IMR-90 (cell line): Measurements from ENCODE around the gene HAAO. TPM values are rescaled to one million over a fixed set of nuclear protein-coding genes. Genes with fewer than 3 reads are reported as not detected.

Experiments used
- ATAC-seq: fragments of 200-7000 bp; cut with Tn5 transposase; 2 replicates; pipeline ENCODE4 v1.9.1; 2020; ENCODE audit warnings: low read depth, mild to moderate bottlenecking, moderate library complexity
- BruUV-seq: library from RNA; stranded (reverse); fragments of 400-500 nt; replicated peaks from 2 replicates; lab custom pipeline; 2021; lab: Mats Ljungman, UMichigan
- CTCF ChIA-PET: fragments of 300-600 bp; formaldehyde crosslinking; extraction: SDS; loops from one replicate; lab custom pipeline; 2021; ENCODE audit warnings: antibody characterized with exemption; lab: Yijun Ruan, JAX
- POLR2A ChIA-PET: fragments of 300-600 bp; sonication (Branson Sonifier 250); formaldehyde crosslinking; loops from one replicate; lab custom pipeline; 2022; ENCODE audit warnings: antibody characterized with exemption; ENCODE audit not compliant: unreplicated experiment; lab: Charles Lee
- DNase-seq: peaks from one replicate; pipeline ENCODE4 v3.0.0; 2013
- H2AFZ ChIP-seq: replicated peaks from 2 replicates; pipeline ENCODE3; 2013; ENCODE audit warnings: low read length, mild to moderate bottlenecking; ENCODE audit not compliant: poor library complexity
- H2AK5ac ChIP-seq: 2 replicates; pipeline ENCODE4 v1.6.1; 2013; ENCODE audit warnings: low read depth, low read length, inconsistent platforms
- H2AK9ac ChIP-seq: replicated peaks from 2 replicates; pipeline ENCODE3; 2013; ENCODE audit warnings: mild to moderate bottlenecking, low read depth, low read length, moderate library complexity; ENCODE audit not compliant: poor library complexity
- H2BK120ac ChIP-seq: 2 replicates; pipeline ENCODE4 v1.6.1; 2013; ENCODE audit warnings: low read depth, low read length, inconsistent platforms
- H2BK15ac ChIP-seq: 3 replicates; pipeline ENCODE4 v1.6.1; 2013; ENCODE audit warnings: low read depth, low read length, inconsistent platforms
- H2BK20ac ChIP-seq: 2 replicates; pipeline ENCODE4 v1.6.1; 2013; ENCODE audit warnings: low read depth, mild to moderate bottlenecking, inconsistent platforms, low read length, moderate library complexity
- H2BK5ac ChIP-seq: 2 replicates; pipeline ENCODE4 v1.6.1; 2013; ENCODE audit warnings: mild to moderate bottlenecking, low read depth, low read length, inconsistent platforms; ENCODE audit not compliant: poor library complexity, severe bottlenecking
- H3K14ac ChIP-seq: replicated peaks from 2 replicates; pipeline ENCODE4 v1.6.1; 2013; ENCODE audit warnings: low read depth, low read length, inconsistent platforms
- H3K18ac ChIP-seq: 2 replicates; pipeline ENCODE4 v1.6.1; 2013; ENCODE audit warnings: low read depth, low read length, control low read depth
- H3K23ac ChIP-seq: 2 replicates; pipeline ENCODE4 v1.6.1; 2013; ENCODE audit warnings: low read depth, low read length, inconsistent platforms
- H3K27ac ChIP-seq: 2 replicates; pipeline ENCODE4 v1.5.1; 2013; ENCODE audit warnings: mild to moderate bottlenecking, control low read depth, low read length; ENCODE audit not compliant: insufficient read depth
- H3K27me3 ChIP-seq: 2 replicates; pipeline ENCODE4 v1.6.1; 2013; ENCODE audit warnings: low read length; ENCODE audit not compliant: control insufficient read depth, insufficient read depth
- H3K36me3 ChIP-seq: 2 replicates; pipeline ENCODE4 v1.6.1; 2013; ENCODE audit warnings: low read length, mixed read lengths; ENCODE audit not compliant: control insufficient read depth, insufficient read depth
- H3K4ac ChIP-seq: 2 replicates; pipeline ENCODE4 v1.6.1; 2013; ENCODE audit warnings: low read depth, low read length, inconsistent platforms
- H3K4me1 ChIP-seq: 2 replicates; pipeline ENCODE4 v1.6.1; 2013; ENCODE audit warnings: low read length, mixed read lengths; ENCODE audit not compliant: control insufficient read depth, insufficient read depth
- H3K4me2 ChIP-seq: 2 replicates; pipeline ENCODE4 v1.6.1; 2013; ENCODE audit warnings: low read depth, mild to moderate bottlenecking, control low read depth, low read length, moderate library complexity
- H3K4me3 ChIP-seq: 2 replicates; pipeline ENCODE4 v1.5.1; 2013; ENCODE audit warnings: low read depth, mild to moderate bottlenecking, control low read depth, low read length, moderate library complexity; ENCODE audit not compliant: insufficient read depth
- H3K56ac ChIP-seq: 2 replicates; pipeline ENCODE4 v1.6.1; 2013; ENCODE audit warnings: low read length, inconsistent platforms; ENCODE audit not compliant: insufficient read depth; ENCODE audit errors: extremely low read depth
- H3K79me1 ChIP-seq, 2 experiments: 2 replicates each; pipeline ENCODE4 v1.6.1; 2013; ENCODE audit warnings: low read length in 2 of 2, inconsistent platforms in 1 of 2, low read depth in 1 of 2
- H3K9ac ChIP-seq: 2 replicates; pipeline ENCODE4 v1.6.1; 2013; ENCODE audit warnings: low read depth, low read length, control low read depth
- H3K9me1 ChIP-seq: 2 replicates; pipeline ENCODE4 v1.6.1; 2013; ENCODE audit warnings: low read length, inconsistent platforms; ENCODE audit not compliant: insufficient read depth
- H3K9me3 ChIP-seq: 2 replicates; pipeline ENCODE4 v1.6.1; 2013; ENCODE audit warnings: low read length; ENCODE audit not compliant: control insufficient read depth, insufficient read depth
- H4K20me1 ChIP-seq: 2 replicates; pipeline ENCODE4 v1.6.1; 2013; ENCODE audit warnings: low read length, inconsistent platforms; ENCODE audit not compliant: insufficient read depth
- H4K5ac ChIP-seq: 2 replicates; pipeline ENCODE4 v1.6.1; 2013; ENCODE audit warnings: mild to moderate bottlenecking, low read depth, low read length, control low read depth
- H4K8ac ChIP-seq, 2 experiments: 2 replicates each; pipeline ENCODE4 v1.6.1; 2013; ENCODE audit warnings: low read depth in 2 of 2, low read length in 2 of 2, control low read depth in 1 of 2, inconsistent platforms in 1 of 2
- H4K91ac ChIP-seq: 2 replicates; pipeline ENCODE4 v1.6.1; 2013; ENCODE audit warnings: low read depth, low read length, inconsistent platforms; ENCODE audit not compliant: insufficient read depth
- BHLHE40 ChIP-seq: fragments of 150-350 bp; IDR thresholded peaks from 2 replicates; pipeline ENCODE4 v1.6.1; 2016; ENCODE audit warnings: mild to moderate bottlenecking, low read depth, low read length
- FOS ChIP-seq: fragments of 150-350 bp; IDR thresholded peaks from 2 replicates; pipeline ENCODE4 v1.6.1; 2016; ENCODE audit warnings: low read depth, low read length
- RAD21 ChIP-seq: IDR thresholded peaks from 2 replicates; pipeline ENCODE4 v1.6.1; 2012; ENCODE audit warnings: low read length, improper control_type of control experiment
- WGBS, 2 experiments: methylation state at CpG; one replicate each; pipeline versions ENCODE4 v1.1.5 to v1.1.7; 2013; ENCODE audit warnings: missing lambda C conversion rate in 2 of 2; ENCODE audit not compliant: insufficient read length in 1 of 2; ENCODE audit errors: extremely low coverage in 2 of 2; 5-methylcytosine and 5-hydroxymethylcytosine counted together
- dilution Hi-C: fragments of 300-500 bp; cut with HindIII; formaldehyde crosslinking; loops from one replicate; pipeline ENCODE4 v1.14.3; 2018; ENCODE audit warnings: low sequenced_read_pairs; ENCODE audit not compliant: unreplicated experiment
- in situ Hi-C: fragments of 300-500 bp; cut with MboI; formaldehyde crosslinking; loops from 3 replicates; pipeline ENCODE4 v1.14.3; 2019; ENCODE audit warnings: low sequenced_read_pairs, inconsistent platforms, mixed read lengths
- intact Hi-C: fragments of 100-400 bp; cut with micrococcal nuclease; formaldehyde crosslinking; loops from 2 replicates; pipeline ENCODE4 v1.10.0; 2022
- polyA plus RNA-seq, 3 experiments: library from polyadenylated mRNA; depleted of rRNA; stranded (reverse); fragments of >200 nt; gene quantifications; 2 replicates each; pipeline ENCODE4 v1.2.3, GENCODE V29; 2012; ENCODE audit warnings: low replicate concordance in 1 of 3
- total RNA-seq: library from RNA; depleted of rRNA; stranded (reverse); fragments of >200 nt; gene quantifications from 2 replicates; pipeline ENCODE4 v1.2.3, GENCODE V29; 2012
- TF ChIP-seq, protein P1 (sequence below): conservative IDR thresholded peaks from 2 replicates; pipeline ENCODE4 v1.5.1; 2012; ENCODE audit warnings: mild to moderate bottlenecking, low read depth, low read length, improper control_type of control experiment

HAAO gene
- total and polyA plus RNA-seq, 2 of the 4 experiments (the other 2 are of a cell fraction): 0.05 to 0.18 TPM

DNA sequence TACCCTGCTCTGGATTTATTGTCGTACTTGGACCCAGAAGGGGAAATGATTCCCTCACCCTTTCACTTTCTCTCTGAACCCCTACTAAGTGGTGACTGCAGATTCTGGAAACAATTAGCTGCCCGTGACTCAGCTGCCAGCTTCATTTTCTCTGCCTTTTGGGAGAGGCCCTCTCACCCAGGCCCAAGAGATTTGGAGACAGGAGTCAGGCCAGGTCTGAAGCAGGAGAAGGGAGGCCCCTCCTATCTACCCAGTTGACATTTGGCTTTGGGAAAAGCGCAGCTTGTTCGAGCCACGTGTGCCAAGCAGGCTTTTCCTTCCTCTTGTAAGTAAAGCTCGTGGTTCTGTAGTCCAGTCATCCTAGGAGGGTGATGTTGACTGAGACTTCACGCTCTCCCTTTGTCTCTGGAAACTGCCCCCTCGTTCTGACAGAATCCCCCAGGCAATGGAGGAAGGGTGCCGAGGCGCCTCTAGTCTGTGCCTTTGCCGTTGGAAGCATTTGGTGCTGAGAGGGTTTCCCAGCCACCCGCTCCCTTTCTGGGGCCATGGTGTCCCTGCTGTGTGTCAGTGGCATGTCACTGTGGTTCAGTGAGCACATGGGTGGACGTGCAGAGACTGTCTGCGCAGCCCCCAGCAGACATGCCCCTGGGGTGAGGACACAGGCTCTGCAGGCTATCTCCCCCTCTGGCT is 37.0 kb downstream of the HAAO start:
- no CpG with 5 or more reads among the region's 14 CpGs for WGBS, 2 experiments

More for the DNA sequence above, 37.0 kb downstream of the HAAO start:
- H2BK5ac ChIP-seq: no peak overlapping the region
- POLR2A ChIA-PET: no interaction called here
- intact Hi-C loops (no loop called here), in situ Hi-C loops (no loop called here), dilution Hi-C loops (no loop called here)
- H3K36me3 ChIP-seq: peaks cover 3% of the 10 kb centered on the region; the same call in 1 of the 2 replicates
- H3K4me2 ChIP-seq: no peak overlapping the region
- no peak overlapping the region for H3K27ac ChIP-seq
- no peaks in the 10 kb centered on the region for H3K27me3 ChIP-seq
- H3K9me1 ChIP-seq: peaks cover 6% of the 10 kb centered on the region; the same call in 1 of the 2 replicates
- no peak overlapping the region for H3K56ac ChIP-seq
- H3K18ac ChIP-seq: no peak overlapping the region
- no peaks in the 10 kb centered on the region for H4K20me1 ChIP-seq
- ATAC-seq (no peak), DNase-seq (no peak)
- no TSS peak for BruUV-seq
- no peak overlapping the region for H4K91ac ChIP-seq
- H3K4ac ChIP-seq: no peak overlapping the region
- H2BK120ac ChIP-seq: no peak overlapping the region
- no peak overlapping the region for H2BK20ac ChIP-seq
- CTCF ChIA-PET: no interaction called here
- no peak overlapping the region for H4K8ac ChIP-seq
- no peak overlapping the region for H3K14ac ChIP-seq
- H3K4me3 ChIP-seq: no peak overlapping the region
- no peak overlapping the region for H2AK9ac ChIP-seq
- no peaks in the 10 kb centered on the region for H3K9me3 ChIP-seq
- no peak overlapping the region for H3K9ac ChIP-seq
- no peak overlapping the region for H3K23ac ChIP-seq
- no peaks in the 10 kb centered on the region for H3K79me1 ChIP-seq
- TF ChIP-seq FOS: no peak
- TF ChIP-seq RAD21: no peak
- TF ChIP-seq, protein P1, sequence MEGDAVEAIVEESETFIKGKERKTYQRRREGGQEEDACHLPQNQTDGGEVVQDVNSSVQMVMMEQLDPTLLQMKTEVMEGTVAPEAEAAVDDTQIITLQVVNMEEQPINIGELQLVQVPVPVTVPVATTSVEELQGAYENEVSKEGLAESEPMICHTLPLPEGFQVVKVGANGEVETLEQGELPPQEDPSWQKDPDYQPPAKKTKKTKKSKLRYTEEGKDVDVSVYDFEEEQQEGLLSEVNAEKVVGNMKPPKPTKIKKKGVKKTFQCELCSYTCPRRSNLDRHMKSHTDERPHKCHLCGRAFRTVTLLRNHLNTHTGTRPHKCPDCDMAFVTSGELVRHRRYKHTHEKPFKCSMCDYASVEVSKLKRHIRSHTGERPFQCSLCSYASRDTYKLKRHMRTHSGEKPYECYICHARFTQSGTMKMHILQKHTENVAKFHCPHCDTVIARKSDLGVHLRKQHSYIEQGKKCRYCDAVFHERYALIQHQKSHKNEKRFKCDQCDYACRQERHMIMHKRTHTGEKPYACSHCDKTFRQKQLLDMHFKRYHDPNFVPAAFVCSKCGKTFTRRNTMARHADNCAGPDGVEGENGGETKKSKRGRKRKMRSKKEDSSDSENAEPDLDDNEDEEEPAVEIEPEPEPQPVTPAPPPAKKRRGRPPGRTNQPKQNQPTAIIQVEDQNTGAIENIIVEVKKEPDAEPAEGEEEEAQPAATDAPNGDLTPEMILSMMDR: no peak
- TF ChIP-seq BHLHE40: no peak
- no peak overlapping the region for H4K5ac ChIP-seq
- no peak overlapping the region for H2BK15ac ChIP-seq
- H2AFZ ChIP-seq: no peak overlapping the region
- H3K4me1 ChIP-seq: no peaks in the 10 kb centered on the region
- no peak overlapping the region for H2AK5ac ChIP-seq
